ENCODE results near the gene PPIE.
"Not testable (repeated sequence)": the region's sequence is repeated elsewhere in the genome, so short reads cannot be mapped to it uniquely, and the experiment has no call there.

The PPIE gene

GRCh38 chr1:39758556-39759435, 20.1 kb downstream of the PPIE start:
- no peak overlapping the region for H3K4me3 ChIP-seq (ENCODE audit: low read depth, low read length)
- TF ChIP-seq, protein P1, sequence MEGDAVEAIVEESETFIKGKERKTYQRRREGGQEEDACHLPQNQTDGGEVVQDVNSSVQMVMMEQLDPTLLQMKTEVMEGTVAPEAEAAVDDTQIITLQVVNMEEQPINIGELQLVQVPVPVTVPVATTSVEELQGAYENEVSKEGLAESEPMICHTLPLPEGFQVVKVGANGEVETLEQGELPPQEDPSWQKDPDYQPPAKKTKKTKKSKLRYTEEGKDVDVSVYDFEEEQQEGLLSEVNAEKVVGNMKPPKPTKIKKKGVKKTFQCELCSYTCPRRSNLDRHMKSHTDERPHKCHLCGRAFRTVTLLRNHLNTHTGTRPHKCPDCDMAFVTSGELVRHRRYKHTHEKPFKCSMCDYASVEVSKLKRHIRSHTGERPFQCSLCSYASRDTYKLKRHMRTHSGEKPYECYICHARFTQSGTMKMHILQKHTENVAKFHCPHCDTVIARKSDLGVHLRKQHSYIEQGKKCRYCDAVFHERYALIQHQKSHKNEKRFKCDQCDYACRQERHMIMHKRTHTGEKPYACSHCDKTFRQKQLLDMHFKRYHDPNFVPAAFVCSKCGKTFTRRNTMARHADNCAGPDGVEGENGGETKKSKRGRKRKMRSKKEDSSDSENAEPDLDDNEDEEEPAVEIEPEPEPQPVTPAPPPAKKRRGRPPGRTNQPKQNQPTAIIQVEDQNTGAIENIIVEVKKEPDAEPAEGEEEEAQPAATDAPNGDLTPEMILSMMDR (IDR thresholded peaks at IDR 0.05; ENCODE audit: low read depth, low read length), result no peak

- H3K4me3 ChIP-seq (ENCODE audit: low read depth, low read length), result no peak overlapping the region
- TF ChIP-seq, protein P1 (IDR thresholded peaks at IDR 0.05; ENCODE audit: low read depth, low read length), result no peak
Observed at GRCh38 chr1:39759436-39759726, 20.7 kb downstream of the PPIE start.

DNA sequence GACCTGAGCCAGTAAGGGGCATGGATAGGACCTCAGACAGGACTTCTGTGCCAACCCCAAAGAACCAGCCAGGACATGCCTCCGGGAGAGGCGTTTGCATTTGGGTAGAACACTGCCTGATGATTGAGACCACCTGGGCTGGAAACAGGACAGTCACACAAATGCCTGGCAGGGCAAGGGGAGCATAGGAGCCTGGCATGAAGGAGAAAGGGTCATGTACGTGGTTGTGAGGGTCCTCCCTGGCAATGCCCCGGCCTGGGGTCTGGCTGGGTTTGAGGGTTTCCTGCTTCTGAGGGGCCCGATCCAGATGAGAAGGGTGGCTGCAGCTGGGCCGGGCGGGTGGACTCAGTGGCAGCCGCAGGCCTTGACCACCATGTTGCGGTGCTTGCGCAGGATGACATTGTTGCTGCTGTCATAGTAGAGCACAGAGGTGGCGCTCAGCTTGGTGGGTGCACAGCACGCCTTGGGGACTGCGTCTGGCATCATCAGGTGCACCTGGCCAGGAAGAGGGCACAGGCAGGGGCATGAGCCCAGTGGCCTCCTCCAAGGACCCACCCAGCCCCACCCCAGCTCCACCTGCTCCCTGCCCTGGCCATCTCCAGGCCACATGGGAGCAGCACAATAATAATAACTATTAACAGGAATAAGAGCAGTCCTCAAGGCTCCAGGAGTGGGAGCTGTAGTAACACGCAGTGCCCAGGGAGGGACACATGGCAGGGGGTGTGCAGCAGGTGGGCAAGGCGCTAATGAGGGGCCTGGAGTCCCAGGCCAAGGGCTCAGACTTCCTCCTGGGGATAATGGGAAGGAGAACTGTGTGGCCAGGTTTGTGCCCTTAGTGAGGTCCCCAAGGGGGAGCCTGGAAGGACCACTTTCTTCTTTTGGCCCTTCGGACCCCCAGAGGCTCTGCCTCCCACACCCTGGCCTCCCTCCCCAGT, 21.7 kb downstream of the PPIE start:
- TF ChIP-seq, protein P1 (IDR thresholded peaks at IDR 0.05; ENCODE audit: low read depth, low read length), result no peak
- no peak overlapping the region for H3K4me3 ChIP-seq (ENCODE audit: low read depth, low read length)

- no peak overlapping the region for H3K4me3 ChIP-seq (ENCODE audit: low read depth, low read length)
- TF ChIP-seq, protein P1 (IDR thresholded peaks at IDR 0.05; ENCODE audit: low read depth, low read length), result no peak
Observed at GRCh38 chr1:39761016-39761415, 22.3 kb downstream of the PPIE start.

GRCh38 chr1:39761557-39762260, 23.0 kb downstream of the PPIE start:
- TF ChIP-seq, protein P1 (IDR thresholded peaks at IDR 0.05; ENCODE audit: low read depth, low read length), result no peak

GRCh38 chr1:39762550-39763540, 24.2 kb downstream of the PPIE start:
- TF ChIP-seq, protein P1 (IDR thresholded peaks at IDR 0.05; ENCODE audit: low read depth, low read length), result no peak
- no peak overlapping the region for H3K4me3 ChIP-seq (ENCODE audit: low read depth, low read length)

More at GRCh38 chr1:39761557-39762260, 23.0 kb downstream of the PPIE start:
- H3K4me3 ChIP-seq (ENCODE audit: low read depth, low read length), result no peak overlapping the region

GRCh38 chr1:39763619-39764374, 25.1 kb downstream of the PPIE start:
- H3K4me3 ChIP-seq (ENCODE audit: low read depth, low read length), result not testable (repeated sequence)

DNA sequence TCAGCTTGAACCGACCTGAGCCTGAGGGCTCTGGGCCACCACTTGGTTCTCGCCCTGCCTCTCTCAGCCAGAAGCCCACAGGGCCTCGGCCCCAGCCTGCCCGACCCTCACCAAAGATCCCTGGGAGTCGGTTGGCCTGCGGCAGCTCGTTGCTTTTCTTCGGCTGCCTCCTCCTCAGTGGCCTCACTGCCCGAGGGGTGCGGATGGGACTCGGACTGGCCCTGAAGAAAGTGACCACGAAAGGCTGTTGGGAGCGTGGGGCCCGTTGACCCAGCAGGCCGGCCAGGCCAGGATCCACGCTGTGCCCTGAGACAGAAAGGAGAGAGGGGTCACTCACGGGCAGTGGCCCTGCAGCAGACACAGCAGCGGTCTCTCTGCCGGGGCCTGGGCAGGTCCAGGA, 25.8 kb downstream of the PPIE start:
- not testable (repeated sequence) for H3K4me3 ChIP-seq (ENCODE audit: low read depth, low read length)

- H3K4me3 ChIP-seq (ENCODE audit: low read depth, low read length), result not testable (repeated sequence)
Observed at GRCh38 chr1:39766466-39766865, 27.8 kb downstream of the PPIE start.

Measured in WI38 (cell line).